GM18909 (cell line): ENCODE measurements around the gene ARIH2.

Experiments
- ATAC-seq: cut with Tn5 transposase; IDR thresholded peaks from one replicate; pipeline ENCODE4 v1.9.1; 2021; ENCODE audit warnings: mild to moderate bottlenecking; ENCODE audit not compliant: unreplicated experiment, poor library complexity

The ARIH2 gene

GRCh38 chr3:49016414-49017228 is 98.0 kb downstream of the ARIH2 start:
- ATAC-seq, result no peak

DNA sequence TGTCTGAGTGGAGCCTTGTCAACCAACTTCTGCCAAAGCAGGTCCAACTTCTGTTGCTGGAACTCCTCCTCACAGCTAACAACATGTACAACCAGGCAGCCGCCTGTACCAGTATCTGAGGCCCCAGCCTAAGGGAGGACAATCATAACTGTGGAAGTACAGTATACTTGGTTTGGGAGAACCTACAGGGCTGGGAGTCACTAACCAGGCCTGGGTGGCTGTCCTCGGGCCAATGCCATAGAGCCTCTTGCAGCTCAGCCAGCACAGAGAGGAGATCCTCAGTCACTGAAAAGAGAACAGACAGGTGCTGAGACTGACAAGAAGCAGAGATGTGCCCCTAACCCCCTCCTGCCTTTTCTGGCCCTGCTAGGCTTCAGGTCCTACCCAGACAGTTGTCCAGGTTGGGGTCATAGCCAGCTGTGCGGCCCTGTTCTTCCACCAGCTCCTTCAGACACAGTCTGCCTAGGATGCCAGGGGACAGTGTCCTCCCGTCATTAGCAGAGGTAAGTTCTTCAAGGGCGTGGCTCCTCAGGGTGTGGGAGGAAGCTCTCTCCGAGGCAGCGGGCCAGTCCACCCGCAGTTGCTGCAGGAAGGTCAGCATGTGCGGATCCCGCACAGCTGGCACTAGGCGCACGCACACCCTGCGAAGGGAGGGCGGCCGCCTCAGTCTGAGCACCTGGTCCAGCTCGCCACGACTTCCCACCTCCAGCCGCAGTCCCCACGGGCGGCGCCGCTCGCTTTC is 98.8 kb downstream of the ARIH2 start:
- no peak for ATAC-seq

GRCh38 chr3:49017971-49018706 is 99.5 kb downstream of the ARIH2 start, which contains the start of gene DALRD3:
Gene DALRD3 (minus strand): TSS chr3:49018580. CDS start chr3:49018564, 16 bp downstream.
- ATAC-seq, result no peak

DNA sequence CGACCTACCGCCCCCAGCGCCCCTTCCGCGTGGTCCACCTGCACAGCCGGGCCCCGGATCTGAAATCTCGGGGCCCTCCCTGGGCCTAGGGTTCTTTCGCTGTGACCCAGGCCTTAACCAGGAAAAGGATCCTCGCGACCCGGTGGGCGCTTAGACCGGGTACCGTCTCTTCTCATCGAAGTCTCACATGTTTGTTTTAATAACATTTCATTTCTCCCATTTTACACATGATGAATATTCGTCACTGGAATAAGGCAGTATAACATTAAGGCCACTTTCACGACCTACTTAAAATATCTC is 100.0 kb downstream of the ARIH2 start:
- ATAC-seq, result no peak

GRCh38 chr3:49019941-49020329 is 101.3 kb downstream of the ARIH2 start:
- ATAC-seq, result no peak

- peak; percentile 2 for ATAC-seq
Measured at GRCh38 chr3:49020330-49021212, 101.9 kb downstream of the ARIH2 start.

GRCh38 chr3:49021213-49021812 is 102.7 kb downstream of the ARIH2 start:
- peak; percentile 53 for ATAC-seq

- peak; percentile 56 for ATAC-seq
Measured at GRCh38 chr3:49021813-49022687, 103.4 kb downstream of the ARIH2 start, which contains the start of gene NDUFAF3. Gene NDUFAF3 (plus strand): TSS chr3:49022121. CDS start chr3:49022145, 24 bp downstream.

GRCh38 chr3:49022688-49023171 is 104.1 kb downstream of the ARIH2 start:
- ATAC-seq, result no peak

- ATAC-seq, result no peak
Measured at GRCh38 chr3:49023775-49024174, 105.1 kb downstream of the ARIH2 start.

GRCh38 chr3:49024449-49024848 is 105.8 kb downstream of the ARIH2 start:
- no peak for ATAC-seq

DNA sequence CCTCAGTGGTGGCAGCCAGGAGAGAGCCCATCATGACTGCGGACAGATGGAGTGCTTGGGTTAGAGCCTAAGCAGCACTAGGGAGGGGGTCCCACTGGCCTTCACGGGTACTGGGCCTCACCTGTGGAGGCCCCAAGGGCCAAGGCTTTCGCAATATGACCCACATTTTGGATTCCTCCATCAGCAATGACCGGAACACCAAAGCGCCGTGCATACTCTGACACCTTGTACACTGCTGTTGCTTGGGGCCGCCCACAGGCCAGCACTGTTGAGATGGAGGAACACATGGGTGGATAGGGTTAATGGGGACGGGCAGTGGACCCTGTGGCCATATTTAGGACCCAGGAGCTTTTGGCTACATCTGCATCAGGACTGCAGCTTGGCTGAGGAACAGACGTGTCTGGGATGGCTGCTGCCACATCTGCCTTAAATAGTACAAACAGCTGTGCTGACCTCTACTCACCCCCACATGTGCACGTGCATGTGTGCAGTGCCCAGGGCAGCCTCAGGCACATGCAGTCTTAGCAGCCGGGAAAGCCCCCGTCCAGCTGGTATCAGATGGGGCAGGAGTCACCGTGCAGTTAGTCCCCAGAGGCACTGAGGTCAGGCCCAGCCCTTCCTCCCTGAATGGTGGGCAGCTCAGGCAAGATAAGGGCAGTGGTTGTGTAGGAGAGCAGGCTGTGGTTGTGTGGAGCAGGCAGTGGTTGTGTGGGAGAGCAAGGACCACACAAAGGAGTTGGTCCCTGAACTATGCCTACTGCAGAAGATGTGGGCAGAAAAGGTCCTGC is 106.6 kb downstream of the ARIH2 start:
- ATAC-seq, result no peak

- no peak for ATAC-seq
Measured at GRCh38 chr3:49025793-49026520, 107.3 kb downstream of the ARIH2 start.

- no peak for ATAC-seq
Measured at GRCh38 chr3:49026536-49026935, 107.9 kb downstream of the ARIH2 start.

- ATAC-seq, result no peak
Measured at GRCh38 chr3:49027634-49028033, 109.0 kb downstream of the ARIH2 start.

GRCh38 chr3:49028298-49028672 is 109.6 kb downstream of the ARIH2 start:
- no peak for ATAC-seq
